HG03139 (cell line): ENCODE measurements around the gene ARHGEF10L.
"Not testable (repeated sequence)": the region's sequence is repeated elsewhere in the genome, so short reads cannot be mapped to it uniquely, and the experiment has no call there.

Experiments used
- ATAC-seq: cut with Tn5 transposase; IDR thresholded peaks from one replicate; pipeline ENCODE4 v1.9.1; 2021; ENCODE audit not compliant: unreplicated experiment

The ARHGEF10L gene

DNA sequence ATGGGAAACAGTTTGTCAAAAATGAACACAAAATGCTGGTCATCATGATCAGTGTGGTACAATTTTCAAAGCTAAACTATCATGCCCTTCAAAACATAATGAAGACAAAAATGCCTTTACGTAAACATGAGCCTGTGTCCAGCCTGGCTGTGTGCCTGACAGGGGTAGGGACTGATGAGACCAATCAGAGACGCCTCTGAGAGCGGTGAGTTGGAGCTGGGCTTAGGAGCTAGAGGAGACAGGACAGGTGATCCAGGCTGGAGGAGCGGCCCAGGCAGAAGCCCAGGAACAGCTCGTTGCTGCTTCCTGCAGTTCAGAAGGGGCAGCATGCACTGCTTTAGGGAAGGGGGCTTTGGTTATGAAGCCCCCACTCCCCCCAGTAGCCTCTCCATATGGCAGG, 70.0 kb downstream of the ARHGEF10L start:
- ATAC-seq: no peak

DNA sequence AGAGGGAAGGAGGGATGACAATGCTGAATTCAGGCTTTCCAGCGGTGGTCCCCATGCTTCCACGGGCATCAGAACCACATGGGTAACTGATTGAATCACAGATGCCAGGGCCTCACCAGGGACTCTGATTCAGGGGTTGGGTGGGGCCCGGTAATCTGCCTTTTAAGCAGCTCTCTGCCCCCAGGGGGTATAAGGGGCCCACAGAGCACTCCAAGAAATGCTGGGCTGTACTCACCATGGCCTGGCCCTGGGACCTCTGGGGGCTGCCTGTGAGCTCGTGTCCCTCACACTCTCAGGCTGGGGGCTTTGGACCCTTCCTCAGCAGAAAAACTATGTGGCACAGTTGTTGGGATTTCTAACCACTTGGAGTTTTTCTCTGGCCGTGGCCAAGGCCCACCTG, 70.6 kb downstream of the ARHGEF10L start:
- no peak for ATAC-seq

DNA sequence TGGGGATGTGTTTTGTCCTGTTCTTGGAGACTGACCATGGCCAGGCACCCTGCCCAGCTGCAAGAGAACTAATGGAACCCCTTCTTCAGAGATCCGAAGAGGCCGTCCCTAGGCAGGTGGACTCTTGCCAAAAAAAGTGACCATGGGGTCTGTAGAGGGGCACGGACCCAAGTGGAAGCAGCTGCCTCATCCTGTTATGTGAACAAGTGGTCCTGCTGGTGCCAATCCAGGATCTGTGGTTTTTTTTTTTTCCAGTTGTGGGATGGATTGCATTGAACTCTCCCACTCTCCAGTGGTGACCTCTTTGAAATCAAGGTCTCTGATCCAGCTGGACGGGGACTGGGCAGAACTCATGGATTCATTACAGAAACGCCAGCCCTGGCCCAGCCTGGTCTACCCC, 71.2 kb downstream of the ARHGEF10L start:
- no peak for ATAC-seq

DNA sequence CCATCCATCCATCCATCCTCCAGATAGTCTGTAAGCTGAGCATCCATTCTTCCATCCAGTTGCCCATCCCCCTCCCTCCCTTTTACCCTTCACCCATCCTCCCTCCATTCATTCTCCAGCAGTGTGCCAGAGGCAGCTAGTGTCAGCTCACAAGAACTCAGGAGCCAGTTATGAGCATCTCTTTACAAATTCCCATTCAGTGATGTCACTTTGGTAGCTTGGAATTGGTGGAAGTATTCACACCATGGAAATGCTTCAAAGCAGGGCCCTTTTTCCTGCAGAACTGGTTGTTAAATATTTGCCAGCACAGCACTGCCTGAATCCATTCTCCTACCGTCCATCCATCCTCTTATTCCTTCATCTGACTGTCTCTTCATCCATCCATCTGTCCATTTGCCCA, 72.5 kb downstream of the ARHGEF10L start:
- no peak for ATAC-seq

DNA sequence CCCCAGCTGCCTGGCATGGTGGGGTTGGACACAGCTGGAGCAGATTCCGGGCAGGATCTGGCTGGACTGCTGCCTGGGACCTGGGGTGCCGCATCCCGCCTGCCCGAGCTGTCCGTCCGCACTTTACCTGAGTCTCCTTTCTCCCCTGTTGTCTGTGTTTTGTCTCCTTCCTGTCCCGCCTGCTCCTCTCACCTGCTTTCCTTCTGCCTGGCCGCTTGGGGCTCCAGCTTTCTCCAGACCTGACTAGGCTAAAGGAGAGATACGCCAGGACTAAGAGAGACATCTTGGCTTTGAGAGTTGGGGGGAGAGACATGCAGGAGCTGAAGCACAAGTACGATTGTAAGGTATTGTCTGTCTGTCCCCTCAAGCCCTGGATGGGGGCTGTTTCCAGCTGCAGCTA, 73.3 kb downstream of the ARHGEF10L start:
- no peak for ATAC-seq

DNA sequence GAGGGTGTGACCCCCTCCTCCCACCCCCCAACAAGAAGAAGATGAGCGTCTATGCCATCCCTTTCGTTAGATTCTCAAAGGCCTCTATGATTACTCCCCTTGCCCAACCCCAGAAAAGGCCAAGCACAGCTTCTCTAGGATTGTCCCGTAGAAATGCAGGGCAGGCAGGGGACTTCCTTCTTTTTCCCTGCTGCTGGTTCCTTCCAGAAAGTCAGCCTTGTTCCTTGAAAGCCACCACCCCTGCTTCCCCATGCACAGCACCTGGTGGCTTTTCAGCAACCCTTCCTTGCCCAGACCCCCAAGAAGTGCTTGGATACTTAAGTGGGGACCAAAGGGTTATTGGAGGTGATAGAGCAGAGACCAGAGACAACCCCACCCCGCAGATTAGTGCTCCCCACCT, 75.1 kb downstream of the ARHGEF10L start:
- no peak for ATAC-seq

DNA sequence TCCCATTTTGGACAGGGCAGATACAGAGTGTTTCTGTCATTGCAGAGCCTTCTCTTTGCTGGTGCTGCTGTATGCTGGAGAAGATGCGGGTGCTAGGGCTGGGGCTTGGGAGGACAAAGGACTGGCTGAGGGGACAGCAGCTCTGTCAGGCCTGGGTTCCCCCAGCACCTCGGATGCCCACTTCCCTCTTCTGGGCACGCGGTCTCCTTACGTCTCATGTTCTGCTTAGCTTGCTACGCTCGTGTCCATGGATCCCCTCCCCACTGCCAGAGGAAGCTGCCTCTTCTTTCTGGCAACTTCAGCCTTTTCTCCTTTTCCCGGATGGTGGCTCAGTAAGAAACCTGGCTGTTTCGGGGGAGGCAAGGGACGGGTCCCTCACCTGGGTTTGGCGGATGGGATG, 75.7 kb downstream of the ARHGEF10L start:
- ATAC-seq: no peak

DNA sequence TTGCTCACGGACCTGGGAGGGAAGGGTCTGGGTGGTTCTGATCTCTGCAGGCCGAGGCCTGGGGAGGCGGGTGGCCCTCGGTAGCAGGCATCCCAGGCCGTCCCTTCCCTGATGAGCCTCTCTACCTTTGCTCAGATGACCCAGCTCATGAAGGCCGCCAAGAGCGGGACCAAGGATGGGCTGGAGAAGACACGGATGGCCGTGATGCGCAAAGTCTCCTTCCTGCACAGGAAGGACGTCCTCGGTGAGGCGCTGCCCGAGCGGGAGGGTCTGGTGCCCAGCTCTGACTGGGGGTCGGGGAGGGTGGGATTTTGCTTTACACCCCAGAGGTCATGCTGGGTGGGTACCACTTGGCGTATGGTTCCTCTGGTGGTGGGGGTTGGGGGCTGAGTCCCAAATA, 76.5 kb downstream of the ARHGEF10L start:
- no peak for ATAC-seq

DNA sequence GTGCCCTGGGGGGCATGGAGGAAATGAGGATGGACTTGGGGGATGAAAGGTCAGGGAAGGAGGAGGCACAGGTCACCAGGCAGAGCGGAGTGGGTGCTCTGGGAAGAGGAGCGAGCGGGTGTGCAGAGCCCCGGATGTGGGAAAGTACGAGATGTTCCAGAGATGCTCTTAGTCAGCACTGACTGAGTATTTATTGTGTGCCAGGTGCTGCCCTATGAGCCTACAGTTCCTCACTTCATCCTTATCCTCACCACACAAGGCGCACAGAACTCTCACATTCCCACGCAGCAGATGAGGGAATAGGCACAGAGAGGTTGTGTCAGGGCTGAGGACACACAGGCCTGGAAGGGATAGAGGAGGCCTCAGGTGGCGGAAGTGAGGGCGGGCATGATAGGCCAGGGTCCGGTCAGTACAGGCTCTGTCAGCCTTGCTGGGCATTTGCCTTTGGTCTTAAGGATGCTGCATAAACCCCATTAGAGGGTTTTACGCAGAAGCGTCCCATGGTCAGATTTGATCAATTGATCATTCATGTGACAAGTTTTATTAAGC, 77.3 kb downstream of the ARHGEF10L start:
- ATAC-seq: no peak

DNA sequence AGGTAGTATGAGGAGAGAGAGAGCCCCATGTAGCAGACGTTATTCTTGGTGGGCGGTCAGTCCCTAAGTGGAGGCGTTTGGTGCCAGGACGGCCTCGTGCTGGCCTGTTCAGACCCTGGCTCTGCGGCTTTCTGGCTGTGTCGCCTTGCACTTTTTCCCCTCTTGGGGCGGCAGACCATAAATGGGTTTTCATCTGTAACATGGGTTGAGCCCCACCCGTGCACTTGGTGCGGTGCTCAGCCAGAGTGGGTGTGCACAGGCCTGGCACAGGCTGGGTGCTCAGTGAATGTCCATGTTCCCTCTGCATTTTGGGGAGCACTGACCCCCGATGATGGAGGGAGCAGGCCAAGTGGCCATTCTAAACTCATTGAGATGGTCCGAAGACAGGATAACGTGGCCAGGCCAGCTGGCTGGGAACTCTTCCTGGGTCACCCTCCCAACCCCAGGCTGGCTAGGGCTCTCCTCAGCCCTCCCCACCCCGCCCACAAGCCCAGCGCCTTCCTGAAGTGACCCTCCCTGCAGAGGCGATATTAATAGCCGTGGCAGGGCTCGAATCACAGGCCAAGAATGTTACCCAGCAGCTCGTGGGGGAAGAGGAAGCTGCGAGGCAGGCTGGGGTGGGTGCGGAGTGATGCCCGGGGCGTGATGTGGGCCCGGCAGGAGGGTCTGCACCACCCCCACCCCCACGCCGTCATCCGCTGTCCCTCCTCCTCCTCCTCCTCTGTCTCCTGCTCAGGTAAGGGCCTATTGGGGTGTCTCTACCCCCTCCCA, 78.5 kb downstream of the ARHGEF10L start:
- ATAC-seq: no peak

DNA sequence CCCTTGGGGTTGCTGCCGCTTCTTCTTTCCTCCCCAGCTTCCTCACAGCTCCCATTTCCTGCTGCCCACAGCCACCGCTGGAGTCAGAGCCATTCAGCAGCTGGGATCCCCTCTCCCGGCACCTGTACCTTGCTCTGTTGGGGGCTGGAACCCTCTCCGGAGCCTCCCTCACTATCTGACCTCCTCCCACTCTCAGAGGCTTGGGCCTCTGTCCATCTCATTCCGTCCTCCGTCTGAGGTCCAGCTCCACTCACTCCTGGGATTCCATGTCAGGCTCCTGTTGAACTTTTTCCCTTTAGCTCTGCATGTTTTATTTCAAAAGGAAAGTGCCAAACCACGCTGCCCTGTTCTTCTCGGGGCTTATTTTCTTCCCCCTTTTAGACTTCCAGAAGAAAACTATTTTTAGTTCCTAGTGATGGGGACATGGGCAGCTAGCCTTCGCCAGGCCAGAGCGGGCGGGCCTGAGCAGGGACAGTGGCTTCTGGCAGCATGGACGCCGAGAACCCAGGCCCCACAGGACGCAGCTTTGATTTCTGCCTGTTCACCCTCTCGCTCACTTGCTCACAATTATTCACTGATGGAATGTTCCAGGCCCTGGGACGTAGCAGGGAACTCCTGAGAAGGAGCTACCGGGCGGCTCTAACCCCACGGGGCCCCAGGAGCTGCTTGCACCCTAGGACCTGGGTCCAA, 79.2 kb downstream of the ARHGEF10L start:
- ATAC-seq: no peak

DNA sequence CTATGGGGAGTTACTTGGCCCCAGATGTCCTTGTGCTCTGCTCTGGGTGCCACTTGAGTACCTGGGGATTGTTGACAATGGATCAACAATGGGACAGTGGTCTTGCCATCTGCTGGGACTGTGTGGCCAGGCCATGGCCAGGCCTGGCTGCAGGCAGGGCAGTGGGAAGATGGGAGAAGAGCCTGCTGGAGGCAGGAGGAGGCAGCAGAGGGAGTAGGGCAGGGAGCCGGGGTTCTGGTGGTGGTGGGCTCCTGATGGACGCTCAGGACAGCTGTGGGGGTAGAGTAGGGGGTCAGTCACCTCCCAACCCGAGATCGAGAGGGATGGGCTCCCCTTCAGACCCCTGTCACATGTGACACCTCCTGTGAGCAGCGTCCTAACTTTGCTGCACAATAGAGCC, 81.0 kb downstream of the ARHGEF10L start:
- ATAC-seq: no peak

DNA sequence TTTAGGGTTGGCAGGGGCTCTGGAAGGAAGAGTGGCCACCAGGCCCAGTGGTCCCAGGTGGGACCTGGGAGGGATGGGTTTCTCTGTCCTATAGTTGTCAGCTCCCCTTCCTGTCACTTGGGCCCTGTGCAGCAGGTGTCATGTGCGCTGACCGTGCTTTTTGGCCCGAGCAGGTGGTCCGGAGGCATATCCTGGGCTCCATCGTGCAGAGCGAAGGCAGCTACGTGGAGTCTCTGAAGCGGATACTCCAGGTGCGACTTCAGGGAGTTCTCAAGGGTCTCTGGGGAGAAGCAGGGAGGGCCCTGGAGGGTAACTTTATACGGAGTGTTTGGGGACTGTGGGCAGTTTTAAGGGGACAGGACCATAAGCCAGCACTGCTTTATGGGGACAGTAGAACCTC, 82.2 kb downstream of the ARHGEF10L start:
- no peak for ATAC-seq

DNA sequence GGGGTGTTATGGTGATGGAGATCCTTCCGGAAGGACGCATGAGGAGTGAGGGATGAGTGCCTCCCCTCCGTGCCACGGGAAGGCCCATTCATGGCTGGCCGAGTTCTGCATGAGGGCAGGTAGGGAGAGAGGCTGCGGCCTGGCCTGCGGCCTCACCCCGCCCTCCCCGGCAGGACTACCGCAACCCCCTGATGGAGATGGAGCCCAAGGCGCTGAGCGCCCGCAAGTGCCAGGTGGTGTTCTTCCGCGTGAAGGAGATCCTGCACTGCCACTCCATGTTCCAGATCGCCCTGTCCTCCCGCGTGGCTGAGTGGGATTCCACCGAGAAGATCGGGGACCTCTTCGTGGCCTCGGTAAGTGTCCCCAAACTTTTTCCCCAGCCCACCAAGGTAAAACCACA, 83.3 kb downstream of the ARHGEF10L start:
- no peak for ATAC-seq

DNA sequence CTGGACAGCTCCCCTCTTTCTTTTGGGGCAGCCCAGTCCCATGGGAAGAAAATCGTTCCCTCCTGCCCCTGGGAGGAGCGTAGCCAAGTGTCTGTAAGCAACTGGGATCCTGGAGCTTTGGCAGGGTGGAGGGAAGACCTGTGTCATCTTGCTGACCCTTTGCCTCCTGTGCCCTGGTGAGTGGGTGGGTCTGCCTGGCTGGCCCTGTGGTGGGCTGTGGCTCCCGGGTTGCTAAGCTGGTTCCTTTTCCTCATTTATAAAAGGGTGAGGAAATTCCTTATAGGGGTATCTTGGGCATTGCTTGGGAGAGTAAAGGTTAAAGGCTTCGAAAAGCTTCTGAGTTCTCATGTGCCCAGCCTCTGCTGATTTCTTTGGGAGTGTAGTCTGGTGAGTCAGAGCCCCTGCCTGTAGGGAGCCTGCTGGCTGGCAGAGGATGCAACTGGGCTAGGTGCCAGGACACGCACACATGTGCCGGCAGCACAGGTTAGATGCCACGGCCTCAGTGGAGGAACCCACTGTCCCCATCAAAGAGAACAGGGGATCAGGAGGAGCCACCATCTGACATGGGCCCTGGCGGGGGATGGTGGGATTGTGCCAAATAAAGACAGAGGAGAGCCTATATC, 85.2 kb downstream of the ARHGEF10L start:
- ATAC-seq: no peak

DNA sequence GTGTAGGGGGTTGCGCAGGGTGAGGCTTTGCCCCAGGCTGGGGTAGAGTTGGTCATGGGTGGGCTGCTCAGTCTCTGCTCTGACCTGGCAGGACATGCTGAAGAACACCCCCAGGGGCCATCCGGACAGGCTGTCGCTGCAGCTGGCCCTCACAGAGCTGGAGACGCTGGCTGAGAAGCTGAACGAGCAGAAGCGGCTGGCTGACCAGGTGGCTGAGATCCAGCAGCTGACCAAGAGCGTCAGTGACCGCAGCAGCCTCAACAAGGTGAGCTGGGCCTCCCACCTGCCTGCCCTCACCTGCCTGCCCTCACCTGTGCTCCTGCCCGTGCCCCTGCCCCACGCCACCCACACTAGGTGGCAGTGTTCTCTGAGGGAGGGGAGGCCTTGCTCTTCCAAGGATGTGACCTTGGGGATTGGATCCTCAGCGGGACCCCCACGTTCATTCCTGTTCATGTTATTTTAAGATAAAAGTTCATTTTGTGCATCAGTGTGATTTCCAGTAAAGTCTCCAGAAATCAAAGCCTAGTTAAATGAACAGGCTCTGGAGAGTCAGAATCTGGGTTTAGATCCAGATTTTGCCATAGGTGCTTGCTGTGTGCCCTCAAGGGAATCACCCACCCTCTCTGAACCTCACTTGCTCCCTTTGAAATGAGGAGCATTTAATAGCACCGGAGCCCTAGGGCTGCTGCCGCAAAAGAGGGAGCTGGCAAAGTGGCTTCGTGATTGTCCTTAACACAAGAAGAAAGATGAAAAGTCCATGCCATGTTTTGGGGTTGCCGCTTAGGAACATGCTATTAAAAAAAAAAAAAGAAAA, 87.9 kb downstream of the ARHGEF10L start:
- ATAC-seq: no peak

DNA sequence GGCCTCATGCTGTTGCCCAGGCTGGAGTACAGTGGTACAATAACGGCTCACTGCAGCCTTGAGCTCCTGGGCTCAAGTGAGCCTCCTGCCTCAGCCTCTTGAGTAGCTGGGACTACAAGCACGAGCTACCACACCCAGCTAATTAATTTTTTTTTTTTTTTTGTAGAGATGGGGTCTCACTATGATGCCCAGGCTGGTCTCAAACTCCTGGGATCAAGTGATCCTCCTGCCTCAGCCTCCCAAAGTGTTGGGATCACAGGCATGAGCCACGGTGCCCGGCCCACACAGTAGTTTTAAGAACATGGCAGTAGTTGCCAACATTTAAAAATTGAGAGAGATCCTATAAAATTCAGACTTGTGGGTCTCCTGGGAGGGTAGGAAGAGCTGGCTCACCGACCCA, 89.5 kb downstream of the ARHGEF10L start:
- ATAC-seq: not testable (repeated sequence)

DNA sequence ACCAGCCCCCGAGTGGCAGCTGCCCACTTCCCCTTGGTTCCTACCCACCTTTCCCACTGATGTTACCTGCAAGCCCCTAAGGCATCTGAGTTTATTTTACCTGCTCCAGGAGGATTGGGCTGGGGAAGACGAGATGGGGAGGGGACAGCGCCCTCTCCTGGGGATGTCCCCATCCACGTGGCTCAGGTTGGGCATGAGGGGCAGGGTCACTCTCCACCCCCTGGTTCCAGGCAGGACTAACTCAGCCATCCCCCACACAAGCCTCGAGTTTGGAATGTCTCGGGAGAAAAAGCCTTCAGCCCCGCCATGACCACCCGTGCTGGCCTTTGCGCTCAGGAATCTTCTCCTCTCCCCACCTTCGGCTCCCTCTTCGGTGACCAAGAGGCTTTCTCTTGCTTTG, 90.0 kb downstream of the ARHGEF10L start:
- no peak for ATAC-seq

DNA sequence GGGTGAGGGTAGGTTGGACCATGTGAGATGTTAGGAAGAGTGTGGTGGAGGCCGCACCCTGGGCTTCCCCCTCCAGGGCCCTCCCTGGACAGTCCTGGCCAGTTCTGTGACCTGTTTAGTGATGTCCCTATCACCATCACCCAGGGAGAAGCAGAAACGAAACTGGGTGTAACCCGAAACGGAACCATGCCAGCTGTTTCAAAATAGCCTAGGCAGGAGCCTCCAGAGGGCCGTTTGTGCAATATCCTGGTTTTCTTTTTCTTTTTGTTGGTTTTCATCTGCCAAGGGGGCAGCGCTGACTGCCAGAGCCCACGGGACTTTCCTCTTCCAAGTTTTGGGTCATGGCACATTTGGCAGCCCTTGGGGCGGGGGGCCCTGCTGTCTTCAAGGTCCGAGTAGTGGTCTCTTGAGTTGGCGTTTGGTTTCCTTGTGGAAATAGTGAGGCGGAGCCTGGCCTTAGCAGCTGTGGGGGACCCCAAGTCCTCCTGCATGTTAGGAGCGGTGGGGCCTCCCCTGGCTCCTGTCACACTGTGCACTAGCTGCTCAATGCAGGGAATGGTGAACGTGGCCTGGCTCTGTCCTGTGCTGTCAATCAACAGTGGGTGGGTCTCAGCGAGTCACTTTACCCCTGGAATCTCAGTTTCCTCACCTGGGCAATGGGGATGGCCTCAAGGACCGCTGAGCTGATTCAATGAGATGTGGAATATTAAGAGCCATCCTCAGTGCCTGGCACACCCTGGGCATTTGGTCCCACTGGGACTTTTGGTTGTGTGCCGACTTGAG, 90.7 kb downstream of the ARHGEF10L start:
- ATAC-seq: no peak

DNA sequence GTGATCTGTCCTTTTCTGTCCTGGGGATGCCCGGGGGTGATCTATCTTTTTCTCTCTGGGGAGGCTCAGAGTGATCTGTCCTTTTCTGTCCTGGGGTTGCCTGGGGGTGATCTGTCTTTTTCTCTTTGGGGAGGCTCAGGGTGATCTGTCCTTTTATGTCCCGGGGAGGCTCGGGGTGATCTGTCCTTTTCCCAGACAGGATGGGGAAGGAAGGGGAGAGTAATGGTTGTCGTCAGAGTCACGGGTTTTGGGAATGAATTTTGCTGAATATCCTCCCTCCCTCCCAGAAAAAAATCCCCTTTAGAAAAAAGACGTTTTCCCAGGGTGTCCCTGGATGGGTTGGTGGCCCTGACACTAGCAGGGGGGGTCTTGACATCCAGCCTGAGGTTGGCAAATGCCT, 91.5 kb downstream of the ARHGEF10L start:
- ATAC-seq: no peak
